Heart left ventricle (tissue), 13 donors: ENCODE data around the gene TMEM52.

Experiments
- POLR2A ChIP-seq, 2 donors: fragments of 450-650 bp; IDR thresholded peaks; one replicate each; pipeline ENCODE4 v1.6.1; 2017; ENCODE audit warnings: antibody characterized with exemption in 2 of 2, mild to moderate bottlenecking in 2 of 2, moderate library complexity in 2 of 2
- TF ChIP-seq, protein P1 (sequence below), 12 donors: fragments of 200-600 bp; sonication (generic) in 4 of 12; IDR thresholded peaks; one replicate each; pipeline versions ENCODE4 v1.5.0 to v1.8.0; 2018 to 2022; ENCODE audit warnings: antibody characterized with exemption in 12 of 12, mild to moderate bottlenecking in 5 of 12
- donor health status: ischemic (EF 13 %, LVEDD 7.1; RV severe dilation, severe dysfunction).
- donor health status: DM: no; HTN: yes; CAD: no.
- donor health status: DM: no; HTN: no; CAD: no.
- donor health status: ischemic (EF 25% LVEDD 6.9; RV normal size, moderate dysfunction).
- donor health status: ischemic (EF 25% LVEDD 5.7; RV mildly dilated, moderate dysfunction).
- donor health status: ischemic (EF 35%, LVEDD 5.7; RV mildly dilated, moderate dysfunction).
- donor health status: nonischemic (EF 11% LVEDD 7.7; RV severe dilation, severe dysfunction).
- donor health status: DM: yes; HTN: yes; CAD: no.
- donor health status: PGD.
- donor health status: ischemic (EF 29% LVEDD 5.4; RV normal size, mild dysfunction).
- donor health status: nonischemic (EF 23%, LVEDD 6.1; RV moderate dilation, normal function).

DNA sequence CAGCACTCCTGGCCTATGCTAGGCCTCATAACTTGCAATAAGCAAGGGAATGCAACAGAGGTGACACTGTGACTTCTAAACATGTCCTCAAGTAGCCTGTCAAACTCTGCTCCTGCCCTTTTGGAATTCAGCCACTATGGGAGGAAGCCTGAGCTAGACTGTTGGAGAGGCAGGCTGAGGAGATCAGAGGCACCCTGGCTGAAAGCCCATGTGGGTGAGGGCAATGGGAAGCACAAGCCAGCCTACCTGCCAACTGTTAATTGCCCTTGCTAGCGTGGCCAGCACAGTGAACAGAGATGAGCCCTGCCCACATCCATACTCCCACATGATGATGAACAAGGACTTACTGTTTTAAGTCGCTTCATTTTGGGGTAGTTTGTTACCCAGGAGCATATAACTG is 45.9 kb downstream of the TMEM52 start:
- TF ChIP-seq, protein P1, sequence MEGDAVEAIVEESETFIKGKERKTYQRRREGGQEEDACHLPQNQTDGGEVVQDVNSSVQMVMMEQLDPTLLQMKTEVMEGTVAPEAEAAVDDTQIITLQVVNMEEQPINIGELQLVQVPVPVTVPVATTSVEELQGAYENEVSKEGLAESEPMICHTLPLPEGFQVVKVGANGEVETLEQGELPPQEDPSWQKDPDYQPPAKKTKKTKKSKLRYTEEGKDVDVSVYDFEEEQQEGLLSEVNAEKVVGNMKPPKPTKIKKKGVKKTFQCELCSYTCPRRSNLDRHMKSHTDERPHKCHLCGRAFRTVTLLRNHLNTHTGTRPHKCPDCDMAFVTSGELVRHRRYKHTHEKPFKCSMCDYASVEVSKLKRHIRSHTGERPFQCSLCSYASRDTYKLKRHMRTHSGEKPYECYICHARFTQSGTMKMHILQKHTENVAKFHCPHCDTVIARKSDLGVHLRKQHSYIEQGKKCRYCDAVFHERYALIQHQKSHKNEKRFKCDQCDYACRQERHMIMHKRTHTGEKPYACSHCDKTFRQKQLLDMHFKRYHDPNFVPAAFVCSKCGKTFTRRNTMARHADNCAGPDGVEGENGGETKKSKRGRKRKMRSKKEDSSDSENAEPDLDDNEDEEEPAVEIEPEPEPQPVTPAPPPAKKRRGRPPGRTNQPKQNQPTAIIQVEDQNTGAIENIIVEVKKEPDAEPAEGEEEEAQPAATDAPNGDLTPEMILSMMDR (IDR thresholded peaks at IDR 0.05), result no peak
- no peak for TF ChIP-seq POLR2A (IDR thresholded peaks at IDR 0.05)
